NCI-H82 treated with DMSO at 0.1 percent for 48 hours (cell line): ENCODE data around the gene HEXIM2.
A peak's percentile ranks its signal among the peaks of the same experiment; 100 is the strongest.
"Not testable (repeated sequence)": the region's sequence is repeated elsewhere in the genome, so short reads cannot be mapped to it uniquely, and the experiment has no call there.

Source experiments
- DNase-seq: peaks from one replicate; lab custom pipeline; 2025; ENCODE audit not compliant: unreplicated experiment; lab: John Stamatoyannopoulos, UW

Gene HEXIM2

DNA sequence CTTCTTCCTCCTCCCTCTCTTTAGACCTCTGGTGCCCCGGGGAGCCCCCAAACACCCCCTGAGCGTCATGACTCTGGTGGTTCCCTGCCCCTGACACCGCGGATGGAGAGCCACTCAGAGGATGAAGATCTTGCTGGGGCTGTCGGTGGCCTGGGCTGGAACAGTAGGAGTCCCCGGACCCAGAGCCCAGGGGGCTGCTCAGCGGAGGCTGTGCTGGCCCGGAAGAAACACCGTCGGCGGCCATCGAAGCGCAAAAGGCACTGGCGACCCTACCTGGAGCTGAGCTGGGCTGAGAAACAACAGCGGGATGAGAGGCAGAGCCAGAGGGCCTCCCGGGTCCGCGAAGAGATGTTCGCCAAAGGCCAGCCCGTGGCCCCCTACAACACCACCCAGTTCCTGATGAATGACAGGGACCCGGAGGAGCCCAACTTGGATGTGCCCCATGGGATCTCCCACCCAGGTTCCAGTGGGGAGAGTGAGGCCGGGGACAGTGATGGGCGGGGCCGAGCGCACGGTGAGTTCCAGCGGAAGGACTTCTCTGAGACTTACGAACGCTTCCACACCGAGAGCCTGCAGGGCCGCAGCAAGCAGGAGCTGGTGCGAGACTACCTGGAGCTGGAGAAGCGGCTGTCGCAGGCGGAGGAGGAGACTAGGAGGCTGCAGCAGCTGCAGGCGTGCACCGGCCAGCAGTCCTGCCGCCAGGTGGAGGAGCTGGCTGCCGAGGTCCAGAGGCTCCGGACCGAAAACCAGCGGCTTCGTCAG, 7.5 kb downstream of the HEXIM2 start:
- DNase-seq, result no peak

DNA sequence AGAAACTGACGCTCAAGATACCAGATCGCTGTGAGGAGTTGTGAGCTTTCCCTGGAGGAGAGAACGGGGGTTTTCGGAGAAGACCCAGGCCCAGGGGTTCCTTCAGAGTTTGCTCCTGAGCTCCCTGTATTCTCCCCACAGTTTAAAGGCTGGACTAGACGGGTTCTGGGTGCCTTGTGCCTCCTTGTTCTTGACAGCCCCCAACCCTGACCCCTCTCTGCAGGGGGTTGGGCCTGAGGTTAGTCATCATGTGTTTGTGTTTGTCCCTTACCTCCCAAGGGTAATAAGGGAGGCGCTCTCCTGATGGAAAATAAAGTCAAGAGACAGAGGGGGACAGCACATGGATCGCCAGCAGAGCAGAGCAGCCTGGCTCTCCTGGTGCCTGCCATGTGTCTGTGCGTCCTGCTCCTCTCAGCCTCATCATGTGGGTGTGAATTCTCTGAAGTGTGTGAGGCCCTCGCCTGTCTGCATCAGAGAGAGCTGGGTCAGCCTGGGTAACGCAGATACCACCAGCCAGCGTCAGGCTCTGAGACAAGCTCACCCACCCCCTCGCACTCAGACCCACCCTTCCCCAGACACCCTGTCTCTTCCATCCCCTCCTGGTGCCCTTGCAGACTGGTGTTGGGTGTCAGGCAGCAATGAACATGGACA, 8.7 kb downstream of the HEXIM2 start:
- no peak for DNase-seq

DNA sequence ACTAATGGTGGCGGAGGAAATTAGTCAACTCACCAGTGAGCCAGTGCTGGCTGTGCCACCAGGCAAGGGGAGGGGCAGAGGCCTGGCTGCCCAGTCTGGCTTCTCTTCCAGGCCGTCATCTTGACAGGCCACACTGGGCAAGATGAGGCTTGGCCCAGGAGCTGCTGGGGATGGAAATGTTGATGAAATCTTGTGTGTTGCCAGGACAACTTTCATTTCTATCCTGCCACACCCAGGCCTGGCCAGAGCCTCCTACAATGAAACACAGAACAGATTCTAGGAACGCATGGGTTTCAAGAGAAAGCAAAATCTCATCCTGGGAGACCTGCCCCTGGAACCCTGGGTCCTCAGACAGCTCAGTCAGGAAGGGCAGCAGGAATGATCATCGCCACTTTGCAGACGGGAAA, 9.3 kb downstream of the HEXIM2 start:
- DNase-seq, result no peak

DNA sequence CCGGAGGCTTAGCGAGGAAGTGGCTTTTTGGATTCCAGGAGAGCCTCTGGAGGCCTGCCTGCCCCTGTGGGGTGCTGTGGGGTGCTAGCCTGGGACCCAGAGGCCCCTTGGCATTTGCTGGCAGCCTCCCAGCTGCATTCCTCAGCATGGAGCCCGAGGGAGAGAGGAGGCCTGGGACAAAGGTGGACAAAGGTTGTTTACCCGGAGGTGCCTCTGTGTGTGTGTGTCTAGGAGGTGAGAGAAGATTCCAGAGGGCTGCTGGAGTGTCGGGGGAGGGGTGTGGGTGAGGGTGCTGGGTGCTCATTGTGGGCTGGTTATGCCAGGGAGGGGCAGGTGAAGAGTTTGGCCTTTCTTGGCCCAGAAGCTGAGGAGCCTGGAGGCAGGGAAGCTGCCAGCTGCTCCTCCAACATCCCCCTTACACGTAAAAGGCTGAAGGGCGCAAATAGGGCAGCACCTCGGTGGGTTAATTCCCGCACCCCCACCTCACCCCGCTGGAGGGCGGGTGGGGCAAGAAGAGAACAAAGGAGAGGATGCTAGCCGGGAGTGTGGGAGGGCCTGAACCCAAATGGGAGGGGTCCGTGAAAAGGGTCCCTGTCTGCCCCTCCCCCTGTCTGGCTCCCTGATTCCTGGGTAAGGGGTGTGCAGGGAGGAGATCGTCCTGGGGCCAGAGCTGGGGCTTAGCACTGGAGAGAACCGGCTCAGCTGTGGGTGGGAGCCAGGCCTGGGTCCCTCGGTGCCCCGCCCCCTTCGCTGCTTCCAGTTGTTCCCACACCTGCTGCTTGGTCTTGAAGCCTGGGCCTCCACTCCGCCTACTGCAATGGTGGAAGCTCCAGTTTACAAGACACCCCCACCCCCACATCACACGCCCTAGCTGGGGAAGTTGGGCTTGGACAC, 9.9 kb downstream of the HEXIM2 start:
- peak; percentile 57 for DNase-seq

DNA sequence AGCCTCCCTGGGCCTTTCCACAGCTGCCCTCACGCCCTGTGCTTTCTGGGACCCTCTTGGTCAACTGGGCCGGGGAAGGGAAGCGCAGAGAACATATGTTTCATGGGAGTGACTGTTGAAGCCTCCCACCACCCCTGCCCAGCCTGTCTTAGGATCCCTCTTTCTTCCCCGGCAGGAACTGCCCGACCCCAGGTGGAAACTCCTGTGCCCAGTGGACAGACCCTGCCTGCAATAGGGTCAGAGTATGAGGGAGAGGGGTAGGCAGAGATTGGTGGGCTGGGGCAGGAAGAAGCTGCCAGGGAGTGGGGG, 10.5 kb downstream of the HEXIM2 start:
- no peak for DNase-seq

DNA sequence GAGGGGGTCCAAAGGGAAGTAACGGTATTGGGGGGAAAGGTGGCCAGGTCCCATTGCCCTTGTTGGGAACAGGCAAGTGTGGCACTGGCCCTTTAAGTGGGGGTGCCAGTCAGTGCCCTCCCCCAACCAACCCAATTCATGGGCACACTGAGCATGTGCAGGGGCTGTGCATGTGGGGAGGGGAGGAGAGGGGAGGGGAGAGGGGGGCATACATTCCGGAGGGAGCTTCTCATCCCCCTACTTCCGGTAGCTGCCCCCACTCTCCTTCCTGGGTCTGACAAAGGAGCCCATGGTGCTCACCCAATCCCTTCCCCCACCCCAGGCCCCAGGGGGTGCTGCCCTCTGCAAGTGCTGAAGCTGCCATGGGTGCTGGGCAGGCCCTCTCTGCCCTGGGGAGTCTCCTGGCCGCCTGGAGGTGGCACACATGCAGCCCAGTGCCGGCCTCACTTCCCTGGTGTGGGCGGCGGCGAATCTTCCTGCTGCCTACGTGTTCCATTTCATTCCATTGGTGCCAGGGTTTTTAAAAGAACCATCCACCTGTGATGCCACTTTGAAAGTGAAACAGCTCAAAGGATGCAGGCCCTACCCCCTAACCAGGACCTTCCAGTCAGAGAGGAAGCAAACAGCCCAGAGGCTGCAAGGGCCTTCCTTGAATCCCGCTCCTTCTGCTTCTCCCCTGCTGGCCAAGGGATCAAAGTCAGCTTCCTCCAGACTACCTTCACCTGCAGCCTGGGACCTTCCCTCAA, 11.0 kb downstream of the HEXIM2 start:
- peak; percentile 16 for DNase-seq

DNA sequence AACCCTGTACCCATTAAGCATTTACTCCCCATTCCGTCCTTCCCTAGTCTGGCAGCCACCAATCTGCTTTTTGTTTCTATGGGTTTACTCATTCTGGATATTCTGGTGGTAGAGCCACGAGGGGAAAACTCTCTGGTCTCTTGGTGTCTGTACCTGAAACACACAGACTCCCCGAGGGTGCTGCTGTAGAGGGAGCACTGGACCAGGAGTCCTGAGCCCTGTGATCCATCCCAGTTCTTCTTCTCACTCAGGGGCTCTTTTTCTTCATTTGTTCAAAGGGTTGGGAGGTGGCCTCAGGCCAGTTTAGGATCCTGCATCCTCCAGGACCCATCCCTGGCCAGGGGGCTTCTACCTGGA, 14.1 kb downstream of the HEXIM2 start:
- no peak for DNase-seq

DNA sequence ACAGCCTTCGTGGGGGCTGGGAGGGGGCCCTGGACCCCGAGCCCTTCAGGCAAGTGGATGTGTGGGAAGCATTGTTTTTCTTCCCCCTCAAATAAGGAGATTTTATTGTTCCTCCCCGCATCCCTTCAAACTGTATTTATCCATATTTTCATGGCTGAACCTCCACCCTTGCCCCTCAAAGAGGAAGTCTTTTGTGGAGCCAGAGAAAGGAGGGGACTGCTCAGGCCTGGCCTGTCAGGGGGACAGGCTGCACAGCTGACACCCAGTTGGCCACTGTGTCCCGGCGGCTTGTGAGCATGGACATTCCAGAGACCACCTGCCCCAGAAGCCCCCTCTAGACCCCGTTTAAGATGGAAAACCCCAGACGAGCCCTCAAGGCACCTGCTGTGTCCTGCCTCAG, 15.9 kb downstream of the HEXIM2 start:
- DNase-seq, result no peak

DNA sequence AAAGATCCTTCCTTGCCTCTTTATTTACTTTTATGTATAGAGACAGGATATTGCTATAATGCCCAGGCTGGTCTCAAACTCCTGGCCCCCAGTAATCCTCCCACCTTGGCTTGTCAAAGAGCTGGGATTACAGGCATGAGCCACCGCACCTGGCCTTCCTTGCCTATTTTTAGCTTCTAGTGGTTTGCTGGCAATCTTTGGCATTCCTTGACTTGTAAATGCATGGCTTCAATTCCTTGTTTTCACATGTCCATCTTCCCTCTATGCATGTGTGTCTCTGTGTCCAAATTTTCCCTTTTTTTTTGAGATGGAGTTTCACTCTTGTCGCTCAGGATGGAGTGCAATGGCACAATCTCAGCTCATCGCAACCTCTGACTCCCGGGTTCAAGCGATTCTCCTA, 22.5 kb downstream of the HEXIM2 start:
- no peak for DNase-seq

DNA sequence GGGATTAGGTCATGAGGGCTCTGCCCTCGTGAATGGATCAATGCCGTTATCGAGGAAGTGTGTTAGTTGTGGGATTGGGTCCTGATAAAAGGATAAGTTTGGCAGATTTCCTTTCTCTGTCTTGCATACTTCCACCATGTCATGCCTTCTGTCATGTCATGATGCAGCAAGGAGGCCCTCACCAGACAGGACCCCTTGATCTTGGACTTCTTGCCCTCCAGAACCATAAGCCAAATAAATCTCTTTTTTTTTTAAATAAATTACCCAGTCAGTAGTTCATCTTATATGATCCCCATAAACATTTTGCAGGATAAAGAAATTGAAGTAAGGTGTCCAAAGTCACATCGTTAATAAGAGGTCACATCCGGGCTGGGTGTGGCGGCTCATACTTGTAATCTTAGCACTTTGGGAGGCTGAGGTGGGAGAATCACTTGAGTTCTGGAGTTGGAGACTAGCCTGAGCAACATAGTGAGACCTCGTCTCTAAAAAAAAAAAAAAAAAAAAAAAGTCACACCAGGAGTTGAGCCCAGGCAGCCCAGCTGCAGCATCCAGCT, 25.2 kb downstream of the HEXIM2 start:
- no peak for DNase-seq

DNA sequence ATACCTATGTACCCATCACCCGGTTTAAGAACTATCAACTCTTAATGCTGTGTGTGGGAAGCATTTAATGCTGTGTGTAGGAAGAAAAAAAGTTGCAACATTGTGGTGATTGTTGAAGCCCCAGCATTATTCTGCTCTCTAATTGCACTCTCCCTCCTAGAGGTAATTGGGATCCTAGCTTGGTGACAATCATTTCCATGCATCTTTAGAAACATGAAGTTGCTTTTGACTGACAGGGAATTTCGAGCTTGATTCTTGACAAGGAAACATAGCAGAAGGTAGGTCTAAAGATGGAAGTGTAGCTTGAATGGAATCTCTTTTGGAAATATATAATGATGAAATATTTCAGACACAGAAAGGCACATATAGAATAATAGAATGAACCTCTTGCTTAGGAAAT, 27.3 kb downstream of the HEXIM2 start:
- no peak for DNase-seq

DNA sequence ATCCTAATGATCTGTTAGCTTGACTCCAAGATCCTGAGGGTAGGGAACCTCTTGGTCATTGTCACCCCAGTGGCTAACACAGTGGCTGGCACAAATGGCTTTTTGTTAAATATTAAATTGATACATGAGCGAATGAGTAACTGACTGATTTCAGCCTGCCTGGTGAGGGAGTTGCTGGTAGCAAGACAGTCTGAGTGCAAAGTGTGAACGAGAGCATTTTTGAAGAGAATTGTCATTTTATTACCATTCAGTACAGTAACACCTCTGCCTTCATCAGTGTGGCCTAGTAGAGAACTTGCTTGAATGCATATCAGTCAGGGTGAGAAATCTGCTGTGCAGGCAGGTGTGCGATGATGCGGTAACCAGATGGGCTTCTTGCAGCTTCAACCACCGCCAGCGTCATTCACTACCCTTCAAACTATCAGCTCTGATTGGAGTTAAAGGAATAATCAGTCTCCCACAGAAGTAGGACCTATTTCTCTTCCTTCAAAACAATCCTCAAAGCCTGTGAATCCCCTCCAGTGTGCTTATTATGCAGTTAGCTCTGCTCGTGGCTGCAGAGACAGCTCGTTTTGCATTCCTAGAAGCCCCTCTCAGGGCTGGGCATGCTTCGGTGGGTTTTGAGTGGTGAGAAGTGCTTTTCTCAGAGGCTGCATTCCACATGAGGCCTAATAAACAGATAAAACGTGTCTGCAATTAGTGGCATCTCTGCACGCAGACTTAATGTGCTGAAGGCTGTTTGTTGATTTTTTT, 29.0 kb downstream of the HEXIM2 start:
- DNase-seq, result no peak

DNA sequence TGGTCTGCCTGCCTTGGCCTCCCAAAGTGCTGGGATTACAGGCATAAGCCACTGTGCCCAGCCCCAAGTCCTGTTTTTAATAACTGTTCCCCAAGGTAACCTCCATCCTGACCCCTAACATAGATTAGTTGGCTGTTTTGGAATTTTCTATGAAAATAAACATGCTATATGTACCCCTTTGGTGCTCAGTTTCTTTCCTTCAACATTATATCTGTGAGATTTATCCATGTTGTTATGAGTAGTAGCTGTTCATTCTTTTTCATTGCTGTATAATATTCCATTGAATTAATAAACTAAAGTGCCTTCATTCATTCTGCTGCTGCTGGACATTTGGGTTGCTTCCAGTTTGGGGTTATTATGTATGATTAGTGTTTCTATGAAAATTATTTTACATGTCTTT, 33.7 kb downstream of the HEXIM2 start:
- no peak for DNase-seq

DNA sequence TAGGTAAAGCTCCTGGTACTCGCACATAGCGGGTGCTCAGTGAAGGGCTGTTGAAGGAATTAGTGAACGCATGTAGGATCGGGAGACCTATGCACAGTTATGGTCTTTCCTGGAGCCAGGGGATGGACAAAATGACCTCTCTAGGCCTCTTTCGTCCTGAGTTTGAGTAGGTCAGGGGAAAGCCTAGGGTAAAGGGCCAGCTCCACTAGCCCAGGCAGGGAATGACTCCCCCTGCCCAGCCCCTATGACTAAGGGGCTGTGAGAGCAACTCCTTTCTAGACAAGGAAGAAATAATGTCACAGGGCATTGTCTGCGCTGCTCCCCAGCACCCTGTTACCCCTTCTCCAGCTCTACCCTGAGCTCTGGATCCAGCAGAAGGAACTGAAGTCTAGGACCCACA, 35.4 kb downstream of the HEXIM2 start:
- DNase-seq, result no peak

DNA sequence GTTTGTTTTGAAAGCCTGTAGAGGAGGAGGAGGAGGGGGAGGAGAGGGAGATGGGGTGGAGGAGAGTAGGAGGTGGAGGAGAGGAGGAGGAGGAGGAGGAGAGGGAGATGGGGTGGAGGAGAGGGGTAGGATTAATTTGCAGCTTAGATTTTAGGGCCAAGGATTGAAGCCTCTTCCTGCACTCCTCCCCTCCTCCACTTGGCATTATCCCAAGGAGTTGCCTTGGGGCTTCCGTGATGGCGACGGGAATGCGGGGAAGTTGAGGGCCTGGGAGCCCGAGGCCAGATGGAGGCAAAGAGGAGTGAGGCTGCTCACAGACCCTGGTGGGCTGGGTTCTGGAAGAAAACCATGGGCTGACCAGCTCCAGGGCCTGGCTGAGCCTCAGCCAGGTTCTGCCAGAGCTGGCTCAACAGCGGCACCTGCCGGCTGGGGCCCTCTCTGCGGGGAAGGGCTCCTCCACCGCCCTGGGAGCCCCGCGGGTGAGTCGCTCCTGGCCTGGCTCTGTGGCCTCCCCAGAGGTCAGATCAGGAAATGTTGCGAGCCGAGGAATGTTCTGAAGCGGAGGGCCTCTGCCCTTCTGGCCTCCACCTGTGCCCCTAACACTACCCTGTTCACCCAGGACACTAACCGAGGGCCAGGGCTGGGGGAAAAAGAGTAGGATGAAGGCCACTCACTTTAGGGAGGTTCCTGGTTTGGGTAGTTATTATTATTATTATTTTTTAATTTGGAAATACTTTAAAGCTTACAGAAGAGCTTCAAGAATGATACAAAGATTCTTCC, 36.1 kb downstream of the HEXIM2 start:
- DNase-seq, result peak; percentile 86

DNA sequence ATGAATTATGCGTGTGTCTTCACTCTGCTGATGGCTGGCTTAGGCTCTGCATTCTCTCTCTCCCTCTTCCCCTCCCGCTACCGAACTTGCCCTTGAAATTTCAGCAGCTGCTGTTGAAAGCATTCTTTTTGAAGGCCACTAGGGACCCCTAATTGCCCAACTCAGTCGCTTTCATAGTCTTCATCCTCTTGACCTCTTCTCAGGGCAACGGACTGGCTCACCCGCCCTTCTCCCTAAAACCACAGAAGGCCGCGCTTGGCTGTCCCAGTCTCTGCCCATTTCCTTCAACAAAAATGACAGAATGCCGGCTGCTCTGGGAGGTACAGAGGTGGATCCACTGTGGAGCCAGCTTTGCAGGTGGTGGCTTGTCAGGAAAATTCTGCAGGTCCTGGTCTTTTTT, 39.0 kb downstream of the HEXIM2 start:
- no peak for DNase-seq

DNA sequence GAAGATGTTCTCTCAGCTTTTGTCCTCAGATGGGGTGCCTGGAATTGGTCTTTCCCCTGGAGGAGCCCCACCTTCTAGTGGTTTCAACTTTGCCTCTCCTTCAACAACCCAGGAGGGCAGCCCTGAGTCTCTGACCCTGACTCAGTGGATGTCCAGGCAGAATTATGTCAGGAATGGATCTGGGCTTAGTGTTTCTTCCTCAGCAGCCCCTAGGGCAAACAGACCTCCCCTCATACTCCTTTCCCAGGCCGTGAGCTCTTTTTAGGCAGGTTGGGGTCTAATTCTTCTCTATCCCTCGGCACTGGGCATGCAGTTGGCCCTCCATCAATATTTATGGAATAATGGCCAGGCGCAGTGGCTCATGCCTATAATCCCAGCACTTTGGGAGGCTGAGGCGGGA, 39.8 kb downstream of the HEXIM2 start:
- no peak for DNase-seq

DNA sequence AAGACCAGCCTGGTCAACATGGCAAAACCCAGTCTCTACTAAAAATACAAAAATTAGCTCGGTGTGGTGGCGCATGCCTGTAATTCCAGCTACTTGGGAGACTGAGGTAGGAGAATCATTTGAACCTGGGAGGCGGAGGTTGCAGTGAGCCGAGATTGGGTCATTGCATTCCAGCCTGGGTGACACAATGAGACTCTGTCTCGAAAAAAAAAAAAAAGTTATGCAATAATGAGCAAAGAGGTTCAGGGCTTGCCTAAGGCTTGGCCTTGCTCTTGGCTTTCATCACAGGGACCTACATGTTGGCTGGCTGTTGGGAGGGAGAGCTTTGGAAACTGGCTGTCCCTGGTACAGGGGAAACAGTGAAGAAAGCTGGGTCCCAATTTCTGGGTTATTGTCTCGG, 40.2 kb downstream of the HEXIM2 start:
- not testable (repeated sequence) for DNase-seq

DNA sequence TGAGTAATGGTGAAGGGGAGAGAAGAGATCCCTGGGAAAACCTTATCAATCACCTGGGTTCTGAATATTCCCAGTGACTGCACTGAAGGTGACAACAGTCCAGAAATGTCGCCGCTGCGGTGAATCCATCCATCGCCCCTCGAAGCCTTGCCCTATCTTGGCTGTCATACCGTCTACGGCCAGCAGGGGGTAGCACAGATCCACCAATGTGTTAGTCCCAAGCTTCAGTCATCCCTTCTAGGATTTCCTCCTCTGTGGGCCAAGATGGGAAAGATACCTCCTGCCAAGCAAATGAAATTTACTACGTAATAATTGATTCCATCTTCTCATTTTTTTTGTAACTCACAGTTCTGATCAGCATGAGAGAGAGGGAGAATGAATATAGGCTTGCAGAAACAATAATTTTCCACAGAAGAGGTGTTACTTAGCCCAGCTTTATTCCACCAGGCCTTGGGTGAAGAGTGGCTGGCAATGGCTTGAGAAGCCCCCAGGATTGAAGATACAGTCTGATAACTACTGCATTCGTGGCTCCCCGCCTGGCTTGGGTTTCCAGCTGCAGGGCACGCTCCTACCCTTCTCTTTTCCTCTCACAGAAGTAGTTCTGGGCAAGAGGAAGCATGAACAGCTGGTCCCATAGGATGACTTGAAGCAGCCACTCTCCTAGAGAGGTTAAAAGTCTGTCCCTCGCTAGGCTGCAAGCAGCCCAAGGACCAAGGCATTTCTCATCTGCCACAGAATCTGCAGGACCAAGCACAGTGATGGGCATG, 57.4 kb downstream of the HEXIM2 start:
- peak; percentile 88 for DNase-seq
